Stimulated activated CD8-positive, alpha-beta memory T cell treated with anti-CD3 and anti-CD28 coated beads, Interleukin-12 subunit alpha, Interleukin-12 subunit beta, amount 100 ng/mL, for 24 hours (primary cell): Measurements from ENCODE around the gene GPC1.
"Not testable (repeated sequence)": the region's sequence is repeated elsewhere in the genome, so short reads cannot be mapped to it uniquely, and the experiment has no call there.

Experiments
- DNase-seq: peaks from one replicate; pipeline ENCODE4 v3.0.0-alpha.2; 2020; ENCODE audit errors: extremely low read depth

GPC1 gene

DNA sequence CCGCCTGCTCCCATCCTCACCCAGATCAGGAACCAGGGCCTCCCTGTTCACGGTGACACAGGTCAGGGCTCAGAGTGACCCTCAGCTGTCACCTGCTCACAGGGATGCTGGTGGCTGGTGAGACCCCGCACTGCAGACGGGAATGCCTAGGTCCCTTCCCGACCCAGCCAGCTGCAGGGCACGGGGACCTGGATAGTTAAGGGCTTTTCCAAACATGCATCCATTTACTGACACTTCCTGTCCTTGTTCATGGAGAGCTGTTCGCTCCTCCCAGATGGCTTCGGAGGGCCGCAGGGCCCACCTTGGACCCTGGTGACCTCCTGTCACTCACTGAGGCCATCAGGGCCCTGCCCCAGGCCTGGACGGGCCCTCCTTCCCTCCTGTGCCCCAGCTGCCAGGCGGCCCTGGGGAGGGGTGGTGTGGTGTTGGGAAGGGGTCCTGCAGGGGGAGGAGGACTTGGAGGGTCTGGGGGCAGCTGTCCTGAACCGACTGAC, 31.7 kb downstream of the GPC1 start:
- DNase-seq: no peak

- no peak for DNase-seq
Measured at GRCh38 chr2:240467659-240468302, 32.3 kb downstream of the GPC1 start.

GRCh38 chr2:240468303-240469238, 33.1 kb downstream of the GPC1 start:
- no peak for DNase-seq

- DNase-seq: no peak
Measured at GRCh38 chr2:240469239-240469636, 33.8 kb downstream of the GPC1 start.

DNA sequence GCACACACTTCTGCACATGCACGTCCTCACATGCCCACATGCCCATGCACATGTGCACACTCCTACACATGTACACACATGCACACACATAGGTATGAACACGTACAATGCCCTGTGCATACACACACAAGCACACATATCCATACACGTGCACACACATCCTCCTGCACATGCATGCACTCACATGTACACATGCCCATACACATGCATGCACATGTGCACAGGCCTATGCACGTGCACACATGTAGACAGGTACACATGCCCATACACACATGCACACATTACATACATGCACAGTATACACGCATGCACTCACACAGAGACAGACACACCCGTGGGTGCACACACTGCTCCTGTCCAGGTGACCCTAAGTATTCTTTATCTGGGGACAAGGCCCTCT, 34.3 kb downstream of the GPC1 start:
- no peak for DNase-seq

DNA sequence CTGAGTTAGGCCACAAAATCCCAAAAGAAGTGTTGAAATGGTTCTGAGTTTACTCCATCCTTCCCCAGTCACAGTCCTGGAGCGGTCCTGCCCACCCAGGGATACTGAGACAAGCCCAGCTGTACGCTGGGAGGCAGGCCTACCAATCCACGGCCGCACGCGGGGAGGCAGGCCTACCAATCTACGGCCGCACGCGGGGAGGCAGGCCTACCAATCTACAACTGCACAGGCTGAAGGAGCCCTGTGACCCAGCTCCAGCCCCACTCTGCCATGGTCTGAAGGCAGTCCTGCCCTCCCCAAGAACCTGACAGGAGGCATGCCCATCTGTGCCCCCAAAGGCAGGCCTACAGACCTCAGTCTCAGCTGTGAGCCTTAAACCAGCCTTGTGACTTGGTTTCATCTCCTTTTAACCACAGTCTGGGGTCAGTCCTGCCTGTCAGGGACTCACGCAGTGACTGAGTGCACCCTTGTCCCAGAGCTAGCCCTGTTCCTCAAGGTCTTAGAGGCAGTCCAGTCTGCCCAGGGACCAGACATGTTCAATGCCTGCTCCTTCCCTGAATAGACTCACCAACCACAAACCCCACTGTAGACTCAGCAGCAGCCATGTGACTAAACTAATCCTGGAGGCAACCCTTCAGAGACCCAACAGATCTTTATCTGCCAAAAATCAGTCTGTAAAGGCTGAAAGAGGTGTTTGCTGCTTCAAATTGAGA, 36.8 kb downstream of the GPC1 start:
- no peak for DNase-seq

- DNase-seq: no peak
Measured at GRCh38 chr2:240473211-240473610, 37.7 kb downstream of the GPC1 start.

- DNase-seq: no peak
Measured at GRCh38 chr2:240477916-240478315, 42.5 kb downstream of the GPC1 start.

GRCh38 chr2:240478346-240479110, 43.1 kb downstream of the GPC1 start:
- DNase-seq: no peak

GRCh38 chr2:240479111-240479501, 43.6 kb downstream of the GPC1 start:
- DNase-seq: no peak

DNA sequence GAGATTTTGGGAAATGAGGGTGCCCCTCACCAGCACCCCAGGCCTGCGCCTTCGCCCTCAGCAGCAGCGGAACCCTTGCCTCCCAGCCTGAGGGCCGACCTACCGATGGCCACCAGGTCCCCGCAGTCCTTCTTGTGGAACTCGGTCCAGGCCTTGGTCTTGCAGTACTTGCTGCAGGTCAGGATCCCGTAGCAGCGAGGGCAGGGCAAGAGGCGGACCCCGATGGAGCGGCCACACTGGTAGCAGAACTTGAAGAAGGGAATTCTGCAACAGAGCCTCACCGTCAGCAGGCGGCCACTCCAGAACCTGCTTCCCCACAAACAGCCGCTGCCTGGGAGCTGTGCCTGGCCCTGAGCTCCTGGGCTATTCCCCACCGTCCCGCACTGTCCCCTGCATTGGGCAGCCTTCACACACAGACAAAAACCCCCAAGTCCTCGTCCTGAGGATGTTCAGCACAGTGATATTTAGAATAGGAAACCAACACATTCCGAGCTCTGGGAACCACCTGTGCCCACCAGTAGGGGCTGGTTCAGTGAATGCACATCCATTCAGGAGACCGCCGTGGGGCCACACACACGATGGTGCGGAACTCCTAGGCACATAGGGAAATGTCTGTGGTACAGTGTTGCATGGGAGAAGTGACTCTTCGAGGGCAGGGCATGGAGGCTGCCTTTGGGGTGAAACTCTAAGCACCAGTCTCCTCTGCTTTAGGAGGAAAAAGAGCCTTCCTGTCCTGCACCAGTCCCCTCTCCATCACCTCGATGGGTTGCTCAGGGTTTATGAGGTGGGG, 45.6 kb downstream of the GPC1 start:
- DNase-seq: no peak

DNA sequence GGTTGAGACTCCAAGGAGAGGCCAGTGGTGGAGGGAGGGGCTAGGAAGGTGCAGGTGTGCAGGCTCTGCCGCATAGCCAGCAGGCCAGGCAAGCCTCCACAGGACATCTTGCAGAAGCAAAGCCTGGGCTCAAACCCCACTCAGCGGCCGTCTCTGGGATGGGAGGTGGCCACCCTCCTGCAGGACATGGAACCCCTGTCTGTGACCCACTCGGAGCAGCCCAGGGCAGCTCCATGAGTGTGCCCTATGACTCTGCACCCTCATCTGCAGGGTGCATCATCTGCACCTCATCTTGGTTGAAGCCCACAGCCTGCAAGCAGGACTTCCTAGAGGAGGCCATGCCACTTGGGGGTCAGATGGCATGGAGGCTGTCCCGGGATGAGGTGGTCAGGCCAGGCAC, 46.3 kb downstream of the GPC1 start:
- no peak for DNase-seq

DNA sequence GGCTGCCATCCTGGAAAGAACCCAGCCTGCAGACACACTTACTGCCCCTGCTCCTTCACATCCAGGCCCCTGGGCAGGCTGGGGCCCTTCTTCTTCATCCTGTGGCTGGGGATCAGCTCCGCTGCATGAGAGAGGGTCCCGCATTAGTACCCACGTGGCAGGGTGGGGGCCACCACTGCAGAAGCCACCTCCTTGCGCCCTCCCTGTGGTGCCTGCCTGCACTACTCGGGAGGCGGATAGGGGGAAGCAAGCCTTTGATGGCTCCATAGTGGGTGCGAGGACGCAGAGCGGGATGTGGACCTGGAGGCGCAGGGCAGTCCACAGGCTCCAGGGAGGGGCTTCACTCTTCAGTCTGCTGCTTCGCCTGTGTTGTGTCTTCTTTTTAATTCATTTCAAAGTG, 46.7 kb downstream of the GPC1 start:
- DNase-seq: no peak

DNA sequence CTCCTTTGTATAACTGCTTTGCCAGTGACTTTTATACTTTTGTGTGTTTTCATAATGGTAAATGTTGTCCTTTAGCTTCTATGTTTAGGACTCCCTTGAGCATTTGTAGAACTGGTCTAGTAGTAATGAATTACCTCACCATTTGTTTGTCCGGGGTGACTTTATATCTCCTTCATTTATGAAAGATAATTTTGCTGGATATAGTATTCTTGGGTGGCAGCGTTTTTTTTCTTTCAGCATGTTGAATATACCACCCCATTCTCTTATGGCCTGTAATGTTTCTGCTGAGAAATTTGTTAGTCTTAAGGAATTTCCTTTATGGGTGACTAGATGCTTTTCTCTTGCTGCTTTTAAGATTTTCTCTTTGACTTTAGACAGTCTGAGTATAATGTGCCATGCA, 56.0 kb downstream of the GPC1 start:
- DNase-seq: no peak

DNA sequence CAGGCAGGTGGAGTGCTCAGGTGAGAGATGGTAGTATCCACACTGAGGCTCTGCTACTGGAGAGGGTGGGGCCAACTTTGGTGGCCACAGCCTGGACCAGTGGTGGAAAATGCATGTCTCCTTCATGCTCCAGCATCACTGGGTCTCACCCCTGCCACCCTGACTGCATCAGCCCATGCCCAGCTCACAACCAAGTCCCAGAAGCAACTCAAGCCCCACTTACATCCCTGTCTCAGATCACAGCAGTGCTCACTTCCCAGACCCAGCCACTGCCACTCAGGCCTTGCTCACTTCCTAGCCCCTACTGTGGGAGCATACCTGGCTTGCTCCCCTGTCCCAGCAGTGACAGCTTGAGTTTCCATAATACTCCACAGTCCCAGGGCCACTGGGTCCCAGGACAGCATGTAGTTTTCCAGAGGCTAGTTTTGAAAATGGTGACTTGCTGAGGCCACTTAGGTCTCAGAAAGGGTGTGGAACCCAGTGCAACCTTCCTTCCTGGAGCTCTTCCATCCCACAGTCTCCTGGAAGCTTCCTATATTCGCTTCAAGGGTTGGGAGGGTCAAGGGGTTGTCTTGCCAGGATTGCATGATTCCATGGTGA, 58.8 kb downstream of the GPC1 start:
- no peak for DNase-seq

GRCh38 chr2:240494942-240495341, 59.5 kb downstream of the GPC1 start:
- not testable (repeated sequence) for DNase-seq

- not testable (repeated sequence) for DNase-seq
Measured at GRCh38 chr2:240497082-240497481, 61.6 kb downstream of the GPC1 start.

DNA sequence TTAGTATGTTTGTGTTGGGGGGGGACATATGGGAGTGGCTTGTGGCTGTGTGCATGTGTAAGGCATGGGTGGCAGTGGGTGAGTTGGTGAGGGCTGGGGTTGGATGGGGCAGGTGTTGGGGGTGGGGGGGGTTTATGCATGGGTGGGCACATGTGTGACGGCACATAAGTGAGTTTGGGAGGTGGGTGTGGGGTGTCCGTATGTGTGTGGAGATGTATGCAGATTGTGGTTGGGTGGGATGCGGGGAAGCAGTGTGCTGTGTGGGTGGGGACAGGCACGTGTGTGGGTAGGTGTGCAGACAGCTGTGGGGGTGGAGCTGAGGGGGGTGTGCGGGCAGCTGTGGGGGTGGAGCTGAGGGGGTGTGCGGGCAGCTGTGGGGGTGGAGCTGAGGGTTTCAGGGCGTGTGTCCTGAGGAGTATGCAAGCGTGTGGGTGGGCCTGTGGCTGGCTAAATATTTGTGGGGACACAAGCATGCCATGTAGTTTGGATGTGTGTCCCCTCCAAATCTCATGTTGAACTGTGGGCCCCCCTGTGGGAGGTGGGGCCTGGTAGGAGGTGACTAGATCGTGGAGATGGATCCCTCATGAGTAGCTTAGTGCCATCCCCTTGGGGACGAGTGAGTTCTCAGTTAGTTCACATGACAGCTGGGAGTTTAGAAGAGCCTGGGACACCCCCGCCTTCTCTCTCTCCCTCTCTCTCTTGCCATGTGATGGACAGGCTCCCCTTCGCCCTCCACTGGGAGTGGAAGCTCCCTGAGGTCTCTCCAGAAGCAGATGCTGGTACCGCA, 62.9 kb downstream of the GPC1 start:
- no peak for DNase-seq

DNA sequence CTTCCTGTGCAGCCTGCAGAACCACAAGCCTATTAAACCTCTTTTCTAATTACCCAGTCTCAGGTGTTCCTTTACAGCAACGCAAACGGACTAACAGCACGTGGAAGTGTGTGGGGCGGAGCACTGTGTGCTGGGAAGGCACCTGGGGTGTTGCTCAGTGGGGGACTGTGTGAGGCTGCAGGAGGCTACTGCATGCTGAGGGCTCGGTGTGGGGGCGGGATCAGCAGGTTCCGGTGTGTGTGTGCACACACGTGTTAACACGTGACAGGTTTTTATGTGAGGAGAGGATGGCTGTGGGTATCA, 63.4 kb downstream of the GPC1 start:
- no peak for DNase-seq
